OCI-LY7 (cell line): ENCODE data around the gene CELF2. TPM values are rescaled to one million over a fixed set of nuclear protein-coding genes. Genes with fewer than 3 reads are reported as not detected.

Experiments used
- BruUV-seq: library from RNA; stranded (reverse); fragments of 400-500 nt; replicated peaks from 2 replicates; lab custom pipeline; 2021; lab: Mats Ljungman, UMichigan
- CTCF ChIA-PET: fragments of 300-600 bp; sonication (Branson Sonifier 250); formaldehyde crosslinking; loops from one replicate; lab custom pipeline; 2022; ENCODE audit warnings: antibody characterized with exemption; ENCODE audit not compliant: unreplicated experiment; lab: Charles Lee
- POLR2A ChIA-PET: fragments of 300-600 bp; sonication (Branson Sonifier 250); formaldehyde crosslinking; loops from one replicate; lab custom pipeline; 2022; ENCODE audit warnings: antibody characterized with exemption; lab: Charles Lee
- DNase-seq: peaks from one replicate; pipeline ENCODE4 v3.0.0-alpha.2; 2015; ENCODE audit warnings: low spot score
- H2AFZ ChIP-seq: fragments of 200-600 bp; sonication (generic), shearing (Covaris generic); 2 replicates; pipeline ENCODE4 v1.6.1; 2014; ENCODE audit warnings: mild to moderate bottlenecking, antibody characterized with exemption, low read length, moderate library complexity
- H3K27ac ChIP-seq: fragments of 200-600 bp; sonication (generic); 2 replicates; pipeline ENCODE4 v1.5.1; 2014; ENCODE audit warnings: mixed run types, low read depth, mild to moderate bottlenecking, moderate library complexity, low read length, inconsistent platforms; ENCODE audit not compliant: poor library complexity, severe bottlenecking
- H3K36me3 ChIP-seq: fragments of 200-600 bp; sonication (generic); 2 replicates; pipeline ENCODE4 v1.6.1; 2014; ENCODE audit warnings: mild to moderate bottlenecking, antibody characterized with exemption, low read length, moderate library complexity, mixed read lengths; ENCODE audit not compliant: insufficient read depth
- H3K4me1 ChIP-seq: fragments of 200-600 bp; sonication (generic); 2 replicates; pipeline ENCODE4 v1.5.1; 2014; ENCODE audit warnings: mild to moderate bottlenecking, low read length; ENCODE audit not compliant: insufficient read depth, poor library complexity, severe bottlenecking
- H3K4me2 ChIP-seq: fragments of 200-600 bp; sonication (generic); 2 replicates; pipeline ENCODE4 v1.6.1; 2014; ENCODE audit warnings: mild to moderate bottlenecking, low read length
- H3K4me3 ChIP-seq: fragments of 200-600 bp; sonication (generic); 2 replicates; pipeline ENCODE4 v1.5.1; 2014; ENCODE audit warnings: mild to moderate bottlenecking, low read depth, low read length; ENCODE audit not compliant: poor library complexity, severe bottlenecking
- H3K79me2 ChIP-seq: fragments of 200-600 bp; sonication (generic); 2 replicates; pipeline ENCODE4 v1.6.1; 2016; ENCODE audit warnings: low read depth, mild to moderate bottlenecking, low read length, moderate library complexity, mixed read lengths; ENCODE audit not compliant: insufficient read depth
- H3K9me2 ChIP-seq: fragments of 200-600 bp; sonication (generic); 2 replicates; pipeline ENCODE4 v1.6.1; 2016; ENCODE audit warnings: mild to moderate bottlenecking, low read length, mixed read lengths; ENCODE audit not compliant: insufficient read depth
- H3K9me3 ChIP-seq: fragments of 200-600 bp; sonication (generic); 2 replicates; pipeline ENCODE4 v1.6.1; 2014; ENCODE audit warnings: mild to moderate bottlenecking, mixed run types, low read length, mixed read lengths
- H4K20me1 ChIP-seq: fragments of 200-600 bp; sonication (generic); 2 replicates; pipeline ENCODE4 v1.6.1; 2014; ENCODE audit warnings: mild to moderate bottlenecking, antibody characterized with exemption, low read length, moderate library complexity, mixed read lengths; ENCODE audit not compliant: insufficient read depth
- EZH2phosphoT487 ChIP-seq: fragments of 200-600 bp; sonication (generic); IDR thresholded peaks from 2 replicates; pipeline ENCODE4 v1.6.1; 2018; ENCODE audit warnings: low read depth, borderline replicate concordance, mild to moderate bottlenecking, mixed run types, antibody characterized with exemption, low read length, moderate library complexity, mixed read lengths
- intact Hi-C: fragments of 100-400 bp; cut with micrococcal nuclease; formaldehyde crosslinking; loops from one replicate; pipeline ENCODE4 v1.10.0; 2022; ENCODE audit not compliant: unreplicated experiment
- total RNA-seq, 2 experiments: library from RNA; depleted of rRNA in 1 of 2; stranded (reverse); fragments of >200 nt in 1 of 2; shearing (Covaris generic) in 1 of 2; gene quantifications; 2 replicates each; pipeline ENCODE4 v1.2.3, GENCODE V29; 2014 to 2022
- TF ChIP-seq, protein P1 (sequence below): fragments of 200-600 bp; sonication (generic); conservative IDR thresholded peaks from 2 replicates; pipeline ENCODE4 v1.5.1; 2014; ENCODE audit warnings: mild to moderate bottlenecking, antibody characterized with exemption, low read length, moderate library complexity, mixed read lengths

The CELF2 gene
- total RNA-seq, 2 experiments from 2014 or later = 5.4 to 19.1 TPM

DNA sequence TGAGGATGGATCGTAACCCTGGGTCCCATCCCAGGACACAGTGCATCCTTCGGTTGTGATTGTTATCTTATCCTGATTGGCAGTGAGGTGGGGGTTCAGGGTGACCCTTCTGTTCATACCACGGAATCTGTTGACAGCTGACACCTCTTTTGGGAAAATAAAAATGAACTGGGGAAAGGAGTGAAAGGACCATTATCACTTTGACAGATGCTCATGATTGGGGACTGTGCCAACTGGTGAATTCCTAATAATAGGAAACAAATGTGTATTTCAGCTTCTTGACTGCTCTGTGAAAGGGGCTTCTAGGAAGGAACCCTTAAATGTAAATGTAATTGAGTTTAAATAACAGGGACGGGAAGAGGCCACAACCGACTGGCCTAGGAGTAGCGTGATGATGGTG lies 65.4 kb downstream of the CELF2 start:
- Histone ChIP-seq H3K9me2 (no peaks in the 10 kb centered on the region), H3K4me1 (no peaks in the 10 kb centered on the region), H2AFZ (no peak overlapping the region), H3K79me2 (no peaks in the 10 kb centered on the region), H3K27ac (no peak overlapping the region), H3K9me3 (no peaks in the 10 kb centered on the region), H3K4me3 (no peak overlapping the region), H4K20me1 (no peaks in the 10 kb centered on the region), H3K36me3 (no peaks in the 10 kb centered on the region), H3K4me2 (no peak overlapping the region)
- intact Hi-C loops = no loop called here
- DNase-seq = no peak
- no peak for TF ChIP-seq EZH2phosphoT487
- TF ChIP-seq, protein P1, sequence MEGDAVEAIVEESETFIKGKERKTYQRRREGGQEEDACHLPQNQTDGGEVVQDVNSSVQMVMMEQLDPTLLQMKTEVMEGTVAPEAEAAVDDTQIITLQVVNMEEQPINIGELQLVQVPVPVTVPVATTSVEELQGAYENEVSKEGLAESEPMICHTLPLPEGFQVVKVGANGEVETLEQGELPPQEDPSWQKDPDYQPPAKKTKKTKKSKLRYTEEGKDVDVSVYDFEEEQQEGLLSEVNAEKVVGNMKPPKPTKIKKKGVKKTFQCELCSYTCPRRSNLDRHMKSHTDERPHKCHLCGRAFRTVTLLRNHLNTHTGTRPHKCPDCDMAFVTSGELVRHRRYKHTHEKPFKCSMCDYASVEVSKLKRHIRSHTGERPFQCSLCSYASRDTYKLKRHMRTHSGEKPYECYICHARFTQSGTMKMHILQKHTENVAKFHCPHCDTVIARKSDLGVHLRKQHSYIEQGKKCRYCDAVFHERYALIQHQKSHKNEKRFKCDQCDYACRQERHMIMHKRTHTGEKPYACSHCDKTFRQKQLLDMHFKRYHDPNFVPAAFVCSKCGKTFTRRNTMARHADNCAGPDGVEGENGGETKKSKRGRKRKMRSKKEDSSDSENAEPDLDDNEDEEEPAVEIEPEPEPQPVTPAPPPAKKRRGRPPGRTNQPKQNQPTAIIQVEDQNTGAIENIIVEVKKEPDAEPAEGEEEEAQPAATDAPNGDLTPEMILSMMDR = no peak
- BruUV-seq = no TSS peak
- ChIA-PET POLR2A (interaction anchor here (1.4 kb wide), 1 partner anchor 15 kb away, joined by 3 read pairs; no protein-coding TSS in a partner anchor), CTCF (no interaction called here)

DNA sequence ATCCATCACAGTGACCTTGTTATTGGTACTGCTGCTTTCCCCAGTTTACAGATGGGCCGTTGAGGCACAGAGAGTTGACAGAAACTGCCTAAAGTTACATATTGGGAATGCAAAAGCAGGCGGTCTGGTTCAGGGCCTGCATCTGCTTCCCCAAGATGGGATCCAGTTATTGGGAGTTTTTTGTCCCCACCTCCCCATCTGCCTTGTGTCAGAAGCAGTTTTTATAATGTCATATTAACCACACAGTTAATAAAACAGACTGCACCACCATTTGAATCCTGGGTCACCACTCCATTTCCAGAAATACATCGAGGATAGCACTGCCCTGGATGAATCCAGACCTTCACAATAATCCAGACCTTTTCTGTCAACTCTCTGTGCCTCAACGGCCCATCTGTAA lies 67.9 kb downstream of the CELF2 start:
- DNase-seq = no peak
- Histone ChIP-seq H3K4me1 (no peaks in the 10 kb centered on the region), H3K36me3 (no peaks in the 10 kb centered on the region), H3K4me2 (no peak overlapping the region), H4K20me1 (no peaks in the 10 kb centered on the region), H3K27ac (no peak overlapping the region), H3K9me3 (no peaks in the 10 kb centered on the region), H2AFZ (no peak overlapping the region), H3K79me2 (no peaks in the 10 kb centered on the region), H3K9me2 (no peaks in the 10 kb centered on the region), H3K4me3 (no peak overlapping the region)
- no TSS peak for BruUV-seq
- intact Hi-C loops = no loop called here
- CTCF ChIA-PET = no interaction called here
- no peak for TF ChIP-seq EZH2phosphoT487
- TF ChIP-seq, protein P1 = no peak
- POLR2A ChIA-PET = no interaction called here

DNA sequence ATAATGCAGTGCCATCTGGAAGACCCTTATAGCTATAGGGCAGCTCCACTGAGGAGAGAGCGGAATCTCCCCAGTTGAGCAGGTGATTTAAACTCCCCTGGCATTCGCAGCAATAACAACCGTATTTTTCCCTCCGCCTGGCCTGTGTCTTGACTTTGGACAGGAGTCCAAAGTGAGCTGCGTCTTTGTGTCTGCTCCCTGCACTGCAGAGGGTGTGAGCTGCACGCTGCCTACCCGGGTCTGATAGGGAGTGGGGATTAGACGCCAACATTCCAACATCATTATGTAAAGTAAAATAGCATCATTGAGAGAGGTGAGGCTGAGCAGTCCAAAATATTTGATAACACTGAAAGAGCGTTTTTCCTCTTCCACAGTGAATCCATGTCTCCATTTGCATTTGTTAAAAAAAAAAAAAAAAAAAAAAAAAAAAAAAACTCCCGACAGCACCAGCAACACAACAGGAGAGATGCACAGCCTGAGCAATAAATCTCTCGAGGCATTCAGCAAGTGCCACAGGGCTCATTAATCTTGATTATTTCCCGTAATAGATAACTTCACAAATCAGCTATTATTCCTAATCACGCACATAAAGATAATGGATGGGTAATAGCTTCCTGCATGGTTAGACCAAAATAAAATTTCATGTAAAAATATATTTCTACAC lies 68.6 kb downstream of the CELF2 start:
- no TSS peak for BruUV-seq
- no peaks in the 10 kb centered on the region for H3K9me3 ChIP-seq
- no peaks in the 10 kb centered on the region for H3K36me3 ChIP-seq
- POLR2A ChIA-PET = interaction anchor here (0.7 kb wide), 2 partner anchors 16 to 64 kb away, joined by 3 read pairs; no protein-coding TSS in a partner anchor
- no peak overlapping the region for H3K4me2 ChIP-seq
- H3K4me1 ChIP-seq = no peaks in the 10 kb centered on the region
- H3K27ac ChIP-seq = no peak overlapping the region
- no peak overlapping the region for H3K4me3 ChIP-seq
- intact Hi-C loops = no loop called here
- CTCF ChIA-PET = no interaction called here
- no peaks in the 10 kb centered on the region for H3K9me2 ChIP-seq
- TF ChIP-seq, protein P1 = no peak
- no peak for TF ChIP-seq EZH2phosphoT487
- H2AFZ ChIP-seq = no peak overlapping the region
- H3K79me2 ChIP-seq = no peaks in the 10 kb centered on the region
- no peaks in the 10 kb centered on the region for H4K20me1 ChIP-seq
- no peak for DNase-seq
